Neural cell (in vitro differentiated cells): ENCODE results near the gene ACTN1. TPM values are rescaled to one million over a fixed set of nuclear protein-coding genes. Genes with fewer than 3 reads are reported as not detected.

Source experiments
- H2AFZ ChIP-seq: fragments of 200-600, 300-800 bp; sonication (generic), shearing (Covaris generic); 2 replicates; pipeline ENCODE4 v1.6.0; 2014; ENCODE audit warnings: low read depth, mild to moderate bottlenecking, antibody characterized with exemption, low read length, moderate library complexity
- H3F3A ChIP-seq: fragments of 200-600 bp; shearing (Covaris generic); 2 replicates; pipeline ENCODE4 v1.6.1; 2016; ENCODE audit warnings: mild to moderate bottlenecking, moderate library complexity, mixed read lengths, antibody characterized with exemption, low read length; ENCODE audit not compliant: insufficient read depth, poor library complexity, severe bottlenecking
- H3K27ac ChIP-seq: fragments of 200-600, 300-800 bp; sonication (generic), shearing (Covaris generic); 2 replicates; pipeline ENCODE4 v1.5.1; 2014; ENCODE audit warnings: mild to moderate bottlenecking, low read length, moderate library complexity
- H3K27me3 ChIP-seq: fragments of 300-800, 200-600 bp; sonication (generic), shearing (Covaris generic); 2 replicates; pipeline ENCODE4 v1.6.0; 2014; ENCODE audit warnings: mild to moderate bottlenecking, low read depth, low read length, moderate library complexity; ENCODE audit not compliant: insufficient read depth
- H3K36me3 ChIP-seq: fragments of 300-800, 200-600 bp; sonication (generic), shearing (Covaris generic); 2 replicates; pipeline ENCODE4 v1.5.1; 2014; ENCODE audit warnings: mild to moderate bottlenecking, antibody characterized with exemption, low read length, moderate library complexity; ENCODE audit not compliant: insufficient read depth
- H3K4me2 ChIP-seq: fragments of 300-800, 200-600 bp; sonication (generic), shearing (Covaris generic); 2 replicates; pipeline ENCODE4 v1.6.0; 2014; ENCODE audit warnings: mild to moderate bottlenecking, low read length
- H3K4me3 ChIP-seq: fragments of 300-800, 200-600 bp; sonication (generic), shearing (Covaris generic); 2 replicates; pipeline ENCODE4 v1.5.1; 2014; ENCODE audit warnings: mild to moderate bottlenecking, low read length, moderate library complexity
- H3K79me2 ChIP-seq: fragments of 200-600 bp; shearing (Covaris generic); replicated peaks from 2 replicates; pipeline ENCODE4 v1.6.0; 2014; ENCODE audit warnings: mild to moderate bottlenecking, low read length, moderate library complexity; ENCODE audit not compliant: insufficient read depth
- H3K9ac ChIP-seq: fragments of 300-800, 200-600 bp; sonication (generic), shearing (Covaris generic); 2 replicates; pipeline ENCODE4 v1.6.1; 2016; ENCODE audit warnings: mild to moderate bottlenecking, low read length, mixed read lengths
- H3K9me2 ChIP-seq: fragments of 200-600 bp; shearing (Covaris generic); 2 replicates; pipeline ENCODE4 v1.6.1; 2016; ENCODE audit warnings: mild to moderate bottlenecking, low read length, mixed read lengths; ENCODE audit not compliant: insufficient read depth
- H3K9me3 ChIP-seq: fragments of 200-600, 300-800 bp; sonication (generic), shearing (Covaris generic); 2 replicates; pipeline ENCODE4 v1.6.1; 2016; ENCODE audit warnings: mild to moderate bottlenecking, mixed run types, low read length, moderate library complexity, mixed read lengths
- H4K20me1 ChIP-seq: fragments of 200-600 bp; shearing (Covaris generic); 2 replicates; pipeline ENCODE4 v1.6.1; 2016; ENCODE audit warnings: mild to moderate bottlenecking, mixed run types; ENCODE audit not compliant: insufficient read depth
- CTCF ChIP-seq: fragments of 450-650 bp; IDR thresholded peaks from 2 replicates; pipeline ENCODE4 v1.5.1; 2014; ENCODE audit warnings: antibody characterized with exemption, mild to moderate bottlenecking, moderate library complexity; ENCODE audit not compliant: poor library complexity, severe bottlenecking
- EP300 ChIP-seq: fragments of 450-650 bp; conservative IDR thresholded peaks from 2 replicates; pipeline ENCODE4 v1.6.1; 2014; ENCODE audit warnings: antibody characterized with exemption, mild to moderate bottlenecking, moderate library complexity; ENCODE audit not compliant: poor library complexity, severe bottlenecking
- EZH2 ChIP-seq: fragments of 200-600, 300-800 bp; shearing (Covaris generic), sonication (generic); IDR thresholded peaks from 2 replicates; pipeline ENCODE4 v1.6.1; 2014; ENCODE audit warnings: antibody characterized with exemption, low read length, borderline replicate concordance, mild to moderate bottlenecking; ENCODE audit not compliant: insufficient read depth, poor library complexity, severe bottlenecking
- MXI1 ChIP-seq: fragments of 450-650 bp; conservative IDR thresholded peaks from 2 replicates; pipeline ENCODE4 v1.6.1; 2014; ENCODE audit warnings: antibody characterized with exemption, mild to moderate bottlenecking; ENCODE audit not compliant: poor library complexity, severe bottlenecking
- POLR2AphosphoS5 ChIP-seq: IDR thresholded peaks from 2 replicates; pipeline ENCODE4 v1.6.1; 2012
- RAD21 ChIP-seq: fragments of 450-650 bp; conservative IDR thresholded peaks from 2 replicates; pipeline ENCODE4 v1.6.1; 2014; ENCODE audit warnings: antibody characterized with exemption, mild to moderate bottlenecking, moderate library complexity
- REST ChIP-seq: IDR thresholded peaks from 2 replicates; pipeline ENCODE4 v1.6.1; 2012; ENCODE audit warnings: borderline replicate concordance
- SMC3 ChIP-seq: fragments of 450-650 bp; conservative IDR thresholded peaks from 2 replicates; pipeline ENCODE4 v1.6.1; 2014; ENCODE audit warnings: antibody characterized with exemption, mild to moderate bottlenecking, moderate library complexity; ENCODE audit not compliant: poor library complexity
- TAF1 ChIP-seq: IDR thresholded peaks from 2 replicates; pipeline ENCODE4 v1.6.1; 2012; ENCODE audit warnings: low read depth
- polyA plus RNA-seq: library from polyadenylated mRNA; depleted of rRNA; stranded (reverse); fragments of >200 nt; gene quantifications from 2 replicates; pipeline ENCODE4 v1.2.3, GENCODE V29; 2014

Gene ACTN1
- polyA plus RNA-seq, 1 donor from 2014 or later: 10.8 TPM

DNA sequence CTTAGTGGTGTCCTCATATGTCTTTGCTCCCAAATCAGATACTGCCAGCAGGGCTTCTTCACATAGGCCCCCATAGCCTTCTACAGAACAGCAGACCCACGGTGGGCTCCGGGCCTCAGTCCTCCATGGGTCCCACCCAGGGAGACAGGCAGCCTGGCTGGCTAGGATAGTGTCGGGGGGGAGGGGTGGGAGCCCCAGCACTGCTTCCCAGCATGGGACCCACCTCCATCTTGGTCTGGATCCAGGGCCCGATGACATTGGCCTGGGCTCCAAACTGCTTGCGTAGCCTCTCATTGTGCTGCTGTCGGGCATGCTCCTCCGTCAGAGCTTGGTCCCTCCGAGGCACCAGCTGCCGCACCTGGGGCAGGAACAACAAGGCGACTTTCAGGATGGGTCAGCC, 96.9 kb downstream of the ACTN1 start:
- no peak overlapping the region for H2AFZ ChIP-seq
- H3K27ac ChIP-seq: no peak overlapping the region
- H3K79me2 ChIP-seq: no peaks in the 10 kb centered on the region
- no peak overlapping the region for H3K4me3 ChIP-seq
- H3K9ac ChIP-seq: no peak overlapping the region
- H4K20me1 ChIP-seq: no peaks in the 10 kb centered on the region
- H3F3A ChIP-seq: no peaks in the 10 kb centered on the region
- H3K9me2 ChIP-seq: no peaks in the 10 kb centered on the region
- H3K9me3 ChIP-seq: no peaks in the 10 kb centered on the region
- TF ChIP-seq MXI1 (no peak), CTCF (no peak), RAD21 (no peak), EZH2 (no peak), REST (no peak), SMC3 (no peak), POLR2AphosphoS5 (no peak), EP300 (no peak), TAF1 (no peak)
- no peak overlapping the region for H3K4me2 ChIP-seq
- no peaks in the 10 kb centered on the region for H3K27me3 ChIP-seq
- no peaks in the 10 kb centered on the region for H3K36me3 ChIP-seq

DNA sequence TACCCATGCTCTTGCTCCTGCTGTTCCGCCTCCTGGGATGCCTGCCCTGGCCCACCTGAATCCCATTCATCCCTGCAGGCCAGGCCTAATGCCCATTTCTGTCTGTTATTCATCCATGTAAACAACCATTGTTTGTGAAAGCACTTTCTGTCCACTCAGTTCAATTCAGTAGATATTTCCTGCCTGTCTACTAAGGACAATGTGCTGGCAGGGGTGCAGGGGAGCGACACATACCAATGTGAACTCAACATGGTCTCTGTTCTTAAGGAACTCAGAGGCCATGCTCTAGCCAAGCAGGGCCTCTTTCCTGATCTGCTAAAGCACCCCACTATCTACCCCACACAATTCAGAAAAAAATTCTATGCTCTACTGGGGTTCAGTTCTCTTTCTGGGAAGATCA, 97.7 kb downstream of the ACTN1 start:
- no peaks in the 10 kb centered on the region for H3F3A ChIP-seq
- H4K20me1 ChIP-seq: no peaks in the 10 kb centered on the region
- H3K4me3 ChIP-seq: no peak overlapping the region
- H3K4me2 ChIP-seq: no peak overlapping the region
- H2AFZ ChIP-seq: no peak overlapping the region
- TF ChIP-seq MXI1 (no peak), REST (no peak), RAD21 (no peak), CTCF (no peak), TAF1 (no peak), SMC3 (no peak), EP300 (no peak), EZH2 (no peak), POLR2AphosphoS5 (no peak)
- no peak overlapping the region for H3K27ac ChIP-seq
- H3K9me2 ChIP-seq: no peaks in the 10 kb centered on the region
- H3K9me3 ChIP-seq: no peaks in the 10 kb centered on the region
- H3K36me3 ChIP-seq: no peaks in the 10 kb centered on the region
- H3K27me3 ChIP-seq: no peaks in the 10 kb centered on the region
- no peak overlapping the region for H3K9ac ChIP-seq
- no peaks in the 10 kb centered on the region for H3K79me2 ChIP-seq
